GM12872 (cell line): ENCODE data around the gene EMD.

Experiments used
- TF ChIP-seq, protein P1 (sequence below): IDR thresholded peaks from 3 replicates; pipeline ENCODE4 v1.5.1; 2011; ENCODE audit warnings: low read depth, mild to moderate bottlenecking, low read length, moderate library complexity; ENCODE audit not compliant: insufficient read depth

Gene EMD

GRCh38 chrX:154365997-154366665 lies 13.0 kb upstream of the EMD start:
- TF ChIP-seq, protein P1, sequence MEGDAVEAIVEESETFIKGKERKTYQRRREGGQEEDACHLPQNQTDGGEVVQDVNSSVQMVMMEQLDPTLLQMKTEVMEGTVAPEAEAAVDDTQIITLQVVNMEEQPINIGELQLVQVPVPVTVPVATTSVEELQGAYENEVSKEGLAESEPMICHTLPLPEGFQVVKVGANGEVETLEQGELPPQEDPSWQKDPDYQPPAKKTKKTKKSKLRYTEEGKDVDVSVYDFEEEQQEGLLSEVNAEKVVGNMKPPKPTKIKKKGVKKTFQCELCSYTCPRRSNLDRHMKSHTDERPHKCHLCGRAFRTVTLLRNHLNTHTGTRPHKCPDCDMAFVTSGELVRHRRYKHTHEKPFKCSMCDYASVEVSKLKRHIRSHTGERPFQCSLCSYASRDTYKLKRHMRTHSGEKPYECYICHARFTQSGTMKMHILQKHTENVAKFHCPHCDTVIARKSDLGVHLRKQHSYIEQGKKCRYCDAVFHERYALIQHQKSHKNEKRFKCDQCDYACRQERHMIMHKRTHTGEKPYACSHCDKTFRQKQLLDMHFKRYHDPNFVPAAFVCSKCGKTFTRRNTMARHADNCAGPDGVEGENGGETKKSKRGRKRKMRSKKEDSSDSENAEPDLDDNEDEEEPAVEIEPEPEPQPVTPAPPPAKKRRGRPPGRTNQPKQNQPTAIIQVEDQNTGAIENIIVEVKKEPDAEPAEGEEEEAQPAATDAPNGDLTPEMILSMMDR, result no peak

GRCh38 chrX:154366666-154367055 lies 12.4 kb upstream of the EMD start:
- TF ChIP-seq, protein P1, result no peak

GRCh38 chrX:154367474-154368308 lies 11.4 kb upstream of the EMD start:
- TF ChIP-seq, protein P1, result no peak

DNA sequence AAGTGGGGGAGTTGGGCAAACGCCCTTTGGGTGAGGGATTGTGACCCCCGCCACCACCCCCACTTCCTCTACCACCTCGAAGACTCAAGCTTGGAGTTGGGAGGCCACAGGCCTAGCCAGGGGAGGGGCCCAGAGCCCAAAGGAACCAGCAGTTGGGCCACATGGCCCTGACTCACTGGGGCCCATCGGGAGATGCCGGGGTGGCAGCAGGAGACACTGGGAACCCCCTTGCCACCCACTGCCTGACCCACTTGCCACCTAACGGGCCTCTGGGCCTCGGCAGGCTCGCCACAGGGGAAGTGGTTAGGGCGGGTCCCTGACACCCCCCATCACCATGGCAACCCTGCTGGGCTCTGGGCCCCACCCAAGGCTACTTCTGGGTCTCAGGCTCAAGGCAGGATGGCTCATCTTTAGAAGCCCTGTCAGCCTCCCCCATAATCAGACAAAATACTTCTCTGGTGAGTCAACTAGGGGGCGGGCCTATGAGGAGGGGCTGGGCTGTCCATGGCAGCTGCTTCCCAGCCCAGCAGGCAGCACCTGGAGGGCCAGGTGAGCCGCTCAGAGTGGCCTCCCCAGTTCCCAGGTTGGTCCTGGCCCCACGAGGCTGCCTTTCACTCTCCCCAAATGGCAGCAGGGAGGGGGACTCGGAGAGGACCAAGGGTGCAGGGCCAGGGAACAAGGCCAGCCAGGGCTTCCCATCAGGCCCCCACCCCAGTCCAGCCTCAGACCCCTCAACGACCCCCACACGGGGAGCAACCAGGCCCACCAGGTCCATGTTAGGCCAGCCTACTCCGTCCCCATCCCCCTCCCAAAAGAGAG lies 10.3 kb upstream of the EMD start:
- TF ChIP-seq, protein P1, result no peak

DNA sequence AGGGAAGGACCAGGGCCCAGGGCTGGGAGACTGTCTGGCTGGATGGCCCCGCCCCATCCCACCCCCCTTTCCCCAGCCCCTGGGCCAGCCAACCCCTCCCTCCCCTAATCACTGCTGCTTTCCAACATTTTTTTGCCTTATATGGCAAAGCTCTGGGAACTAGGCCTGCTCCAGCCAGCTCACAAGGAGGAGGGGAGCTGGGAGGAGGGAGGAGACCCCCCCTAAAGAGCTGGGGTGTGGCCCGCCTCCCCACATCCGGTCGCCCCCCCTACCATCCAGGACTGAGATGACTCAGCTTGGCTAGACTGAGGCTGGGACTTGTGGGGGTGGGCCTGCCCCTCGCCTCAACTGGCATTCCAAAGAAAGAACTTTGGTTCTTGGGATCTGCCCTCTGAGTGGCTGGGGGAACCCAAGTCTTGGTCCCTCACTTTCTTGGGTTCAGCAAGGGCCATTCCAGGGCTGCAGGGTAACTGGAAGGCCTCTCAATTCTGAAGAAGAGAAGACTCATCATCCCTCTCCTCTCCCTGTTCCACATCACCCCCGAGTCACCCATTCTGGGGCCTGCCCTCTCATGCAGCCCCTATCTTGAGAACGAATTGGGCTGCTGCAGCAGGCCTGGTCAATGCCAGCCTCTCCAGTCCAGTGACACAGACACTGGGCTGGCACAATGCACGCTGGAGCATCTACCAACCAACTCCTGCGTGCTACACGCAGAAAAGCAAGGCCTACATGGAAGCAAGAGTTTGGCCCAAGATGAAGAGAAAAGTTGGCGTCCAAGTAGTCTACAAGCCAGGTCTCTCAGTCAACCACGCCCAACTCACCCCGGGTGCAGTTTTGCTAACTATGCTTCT lies 9.4 kb upstream of the EMD start:
- TF ChIP-seq, protein P1, result no peak

GRCh38 chrX:154370300-154371016 lies 8.6 kb upstream of the EMD start:
- TF ChIP-seq, protein P1, result no peak
